SH-SY5Y (cell line): ENCODE measurements around the gene MYO1E.

ENCODE experiments used
- GATA2 ChIP-seq: IDR thresholded peaks from 2 replicates; pipeline ENCODE4 v1.6.1; 2011; ENCODE audit warnings: mild to moderate bottlenecking, low read depth, low read length
- GATA3 ChIP-seq: IDR thresholded peaks from 2 replicates; pipeline ENCODE4 v1.6.1; 2011; ENCODE audit warnings: low read depth, mild to moderate bottlenecking, low read length, moderate library complexity

GRCh38 chr15:59203008-59203407 is 169.7 kb downstream of the MYO1E start:
- no peak for TF ChIP-seq GATA2
- TF ChIP-seq GATA3: no peak
